ENCODE results near the gene STOX1.
"Not testable (repeated sequence)": the region's sequence is repeated elsewhere in the genome, so short reads cannot be mapped to it uniquely, and the experiment has no call there.

STOX1 gene

GRCh38 chr10:68924593-68924992, 97.3 kb downstream of the STOX1 start:
- Histone ChIP-seq H3K4me3 (no peak overlapping the region), H3K9me3 (ENCODE audit: low read depth, low read length) (no peaks in the 10 kb centered on the region), H3K9ac (ENCODE audit: insufficient read length) (no peak overlapping the region), H3K36me3 (ENCODE audit: insufficient read depth, low read length) (peaks cover 5% of the 10 kb centered on the region; the same call in 1 of the 2 replicates), H3K27ac (no peak overlapping the region)
- TF ChIP-seq EZH2 (IDR thresholded peaks at IDR 0.05) (no peak), FOXP2 (optimal IDR thresholded peaks at IDR 0.05; ENCODE audit: control extremely low read depth, extremely low read length, insufficient read depth) (no peak), POLR2AphosphoS5 (IDR thresholded peaks at IDR 0.05; ENCODE audit: borderline replicate concordance, low read depth, low read length) (no peak)
- no peak for DNase-seq (ENCODE audit: low read depth, low spot score)

GRCh38 chr10:68925489-68925888, 98.2 kb downstream of the STOX1 start:
- TF ChIP-seq EZH2 (IDR thresholded peaks at IDR 0.05) (no peak), FOXP2 (optimal IDR thresholded peaks at IDR 0.05; ENCODE audit: control extremely low read depth, extremely low read length, insufficient read depth) (no peak)
- Histone ChIP-seq H3K27ac (no peak overlapping the region), H3K9me3 (ENCODE audit: low read depth, low read length) (no peaks in the 10 kb centered on the region), H3K4me3 (no peak overlapping the region), H3K9ac (ENCODE audit: insufficient read length) (no peak overlapping the region), H3K36me3 (ENCODE audit: insufficient read depth, low read length) (no peaks in the 10 kb centered on the region; the same call in 1 of the 2 replicates)
- no peak for DNase-seq (ENCODE audit: low read depth, low spot score)

- not testable (repeated sequence) for H3K9ac ChIP-seq (ENCODE audit: insufficient read length); H3K36me3 ChIP-seq (ENCODE audit: insufficient read depth, low read length); H3K9me3 ChIP-seq (ENCODE audit: low read depth, low read length); H3K27ac ChIP-seq; H3K4me3 ChIP-seq; DNase-seq (ENCODE audit: low read depth, low spot score)
These were observed 101.8 kb downstream of the STOX1 start for GRCh38 chr10:68929157-68929556.

GRCh38 chr10:68929888-68930287, 102.6 kb downstream of the STOX1 start:
- H3K27ac ChIP-seq; H3K4me3 ChIP-seq; DNase-seq (ENCODE audit: low read depth, low spot score); H3K9me3 ChIP-seq (ENCODE audit: low read depth, low read length); H3K36me3 ChIP-seq (ENCODE audit: insufficient read depth, low read length); H3K9ac ChIP-seq (ENCODE audit: insufficient read length): not testable (repeated sequence)

- H3K9ac ChIP-seq (ENCODE audit: insufficient read length); H3K9me3 ChIP-seq (ENCODE audit: low read depth, low read length); DNase-seq (ENCODE audit: low read depth, low spot score); H3K27ac ChIP-seq; H3K36me3 ChIP-seq (ENCODE audit: insufficient read depth, low read length); H3K4me3 ChIP-seq: not testable (repeated sequence)
These were observed 105.5 kb downstream of the STOX1 start for GRCh38 chr10:68932860-68933259.

- Histone ChIP-seq H3K27ac (no peak overlapping the region), H3K36me3 (ENCODE audit: insufficient read depth, low read length) (peaks cover 5% of the 10 kb centered on the region; the same call in 1 of the 2 replicates), H3K9me3 (ENCODE audit: low read depth, low read length) (no peaks in the 10 kb centered on the region), H3K9ac (ENCODE audit: insufficient read length) (no peak overlapping the region), H3K4me3 (no peak overlapping the region)
- DNase-seq (ENCODE audit: low read depth, low spot score): no peak
- TF ChIP-seq FOXP2 (optimal IDR thresholded peaks at IDR 0.05; ENCODE audit: control extremely low read depth, extremely low read length, insufficient read depth) (no peak), EZH2 (IDR thresholded peaks at IDR 0.05) (no peak), POLR2AphosphoS5 (IDR thresholded peaks at IDR 0.05; ENCODE audit: borderline replicate concordance, low read depth, low read length) (no peak)
These were observed 107.7 kb downstream of the STOX1 start for GRCh38 chr10:68934994-68935393.

- H3K9me3 ChIP-seq (ENCODE audit: low read depth, low read length): no peaks in the 10 kb centered on the region
- no peak overlapping the region for H3K4me3 ChIP-seq
- H3K36me3 ChIP-seq (ENCODE audit: insufficient read depth, low read length): peaks cover 5% of the 10 kb centered on the region; the same call in 1 of the 2 replicates
- no peak overlapping the region for H3K9ac ChIP-seq (ENCODE audit: insufficient read length)
- no peak overlapping the region for H3K27ac ChIP-seq
- no peak for TF ChIP-seq EZH2 (IDR thresholded peaks at IDR 0.05)
- no peak for TF ChIP-seq FOXP2 (optimal IDR thresholded peaks at IDR 0.05; ENCODE audit: control extremely low read depth, extremely low read length, insufficient read depth)
- TF ChIP-seq POLR2AphosphoS5 (IDR thresholded peaks at IDR 0.05; ENCODE audit: borderline replicate concordance, low read depth, low read length): no peak
- DNase-seq (ENCODE audit: low read depth, low spot score): no peak
These were observed 110.8 kb downstream of the STOX1 start for GRCh38 chr10:68938117-68938516.

- H3K4me3 ChIP-seq: no peak overlapping the region
- no peaks in the 10 kb centered on the region for H3K9me3 ChIP-seq (ENCODE audit: low read depth, low read length)
- H3K9ac ChIP-seq (ENCODE audit: insufficient read length): no peak overlapping the region
- no peak overlapping the region for H3K27ac ChIP-seq
- no peak for DNase-seq (ENCODE audit: low read depth, low spot score)
- H3K36me3 ChIP-seq (ENCODE audit: insufficient read depth, low read length): peaks cover 5% of the 10 kb centered on the region; the same call in 1 of the 2 replicates
- TF ChIP-seq FOXP2 (optimal IDR thresholded peaks at IDR 0.05; ENCODE audit: control extremely low read depth, extremely low read length, insufficient read depth) (no peak), EZH2 (IDR thresholded peaks at IDR 0.05) (no peak), POLR2AphosphoS5 (IDR thresholded peaks at IDR 0.05; ENCODE audit: borderline replicate concordance, low read depth, low read length) (no peak)
These were observed 111.6 kb downstream of the STOX1 start for GRCh38 chr10:68938884-68939283.

- not testable (repeated sequence) for DNase-seq (ENCODE audit: low read depth, low spot score)
These were observed 113.6 kb downstream of the STOX1 start for GRCh38 chr10:68940917-68941316.

More at GRCh38 chr10:68940917-68941316, 113.6 kb downstream of the STOX1 start:
- H3K9ac ChIP-seq (ENCODE audit: insufficient read length); H3K27ac ChIP-seq; H3K4me3 ChIP-seq; H3K9me3 ChIP-seq (ENCODE audit: low read depth, low read length); H3K36me3 ChIP-seq (ENCODE audit: insufficient read depth, low read length): not testable (repeated sequence)

All from SK-N-MC (cell line).